CD4-positive, alpha-beta T cell treated with Interleukin-4 for 4 hours (primary cell): ENCODE data around the gene FBXO27.

Source experiments
- DNase-seq: peaks from one replicate; pipeline ENCODE4 v3.0.0-alpha.2; 2020

FBXO27 gene

GRCh38 chr19:38985262-38985661 lies 47.1 kb downstream of the FBXO27 start:
- DNase-seq, result no peak

- no peak for DNase-seq
These were observed 51.6 kb downstream of the FBXO27 start for GRCh38 chr19:38980583-38981374.

GRCh38 chr19:38979812-38980211 lies 52.5 kb downstream of the FBXO27 start:
- no peak for DNase-seq

GRCh38 chr19:38978326-38978689 lies 54.0 kb downstream of the FBXO27 start:
- no peak for DNase-seq

- DNase-seq, result no peak
These were observed 54.7 kb downstream of the FBXO27 start for GRCh38 chr19:38977445-38978325.

- no peak for DNase-seq
These were observed 56.5 kb downstream of the FBXO27 start for GRCh38 chr19:38975861-38976271.

GRCh38 chr19:38975214-38975860 lies 57.0 kb downstream of the FBXO27 start, which contains the start of gene FBXO17:
Gene FBXO17, minus strand, starts transcription at chr19:38975742. Its CDS starts 25,423 bp downstream, at chr19:38950319.
- DNase-seq, result no peak

GRCh38 chr19:38974624-38975213 lies 57.6 kb downstream of the FBXO27 start:
- DNase-seq, result no peak
